Mesothelial cell of epicardium (in vitro differentiated cells): ENCODE results near the gene CAPNS1. TPM values are rescaled to one million over a fixed set of nuclear protein-coding genes. Genes with fewer than 3 reads are reported as not detected.

Experiments
- DNase-seq, 2 experiments: peaks; one replicate each; pipeline ENCODE4 v3.0.0; 2021; ENCODE audit warnings: low spot score in 2 of 2; ENCODE audit not compliant: unreplicated experiment in 2 of 2
- H3K27ac Mint-ChIP-seq: 2 replicates; pipeline ENCODE4 v1.8.0; 2021; ENCODE audit warnings: mixed read lengths
- H3K27me3 Mint-ChIP-seq: 2 replicates; pipeline ENCODE4 v1.8.0; 2021; ENCODE audit warnings: low read depth, mixed read lengths
- H3K36me3 Mint-ChIP-seq: 2 replicates; pipeline ENCODE4 v1.8.0; 2021; ENCODE audit warnings: mixed read lengths
- H3K4me1 Mint-ChIP-seq: 2 replicates; pipeline ENCODE4 v1.8.0; 2021; ENCODE audit warnings: mixed read lengths
- H3K4me3 Mint-ChIP-seq: 2 replicates; pipeline ENCODE4 v1.8.0; 2021; ENCODE audit warnings: mild to moderate bottlenecking, moderate library complexity, mixed read lengths
- H3K9me3 Mint-ChIP-seq: 2 replicates; pipeline ENCODE4 v1.8.0; 2021; ENCODE audit warnings: mixed read lengths
- total RNA-seq: library from RNA; stranded (reverse); gene quantifications from 3 replicates; pipeline ENCODE4 v1.2.1, GENCODE V29; 2021
- TF ChIP-seq, protein P1 (sequence below): fragments of 200-600 bp; sonication (generic); IDR thresholded peaks from one replicate; pipeline ENCODE4 v1.5.0; 2021; ENCODE audit warnings: antibody characterized with exemption; ENCODE audit not compliant: unreplicated experiment

Gene CAPNS1
- total RNA-seq, 1 donor from 2014 or later, result 425 TPM

- Mint-ChIP-seq H3K4me3 (peak within 1 kb of the TSS; percentile 91), H3K36me3 (peaks cover 19% of the 10 kb centered on the region), H3K9me3 (no peaks in the 10 kb centered on the region), H3K27me3 (peaks cover 2% of the 10 kb centered on the region), H3K27ac (peak within 1 kb of the TSS; percentile 96), H3K4me1 (peaks cover 30% of the 10 kb centered on the region)
- peak in 1 of 2 experiments; percentile 51 for DNase-seq
- TF ChIP-seq, protein P1, sequence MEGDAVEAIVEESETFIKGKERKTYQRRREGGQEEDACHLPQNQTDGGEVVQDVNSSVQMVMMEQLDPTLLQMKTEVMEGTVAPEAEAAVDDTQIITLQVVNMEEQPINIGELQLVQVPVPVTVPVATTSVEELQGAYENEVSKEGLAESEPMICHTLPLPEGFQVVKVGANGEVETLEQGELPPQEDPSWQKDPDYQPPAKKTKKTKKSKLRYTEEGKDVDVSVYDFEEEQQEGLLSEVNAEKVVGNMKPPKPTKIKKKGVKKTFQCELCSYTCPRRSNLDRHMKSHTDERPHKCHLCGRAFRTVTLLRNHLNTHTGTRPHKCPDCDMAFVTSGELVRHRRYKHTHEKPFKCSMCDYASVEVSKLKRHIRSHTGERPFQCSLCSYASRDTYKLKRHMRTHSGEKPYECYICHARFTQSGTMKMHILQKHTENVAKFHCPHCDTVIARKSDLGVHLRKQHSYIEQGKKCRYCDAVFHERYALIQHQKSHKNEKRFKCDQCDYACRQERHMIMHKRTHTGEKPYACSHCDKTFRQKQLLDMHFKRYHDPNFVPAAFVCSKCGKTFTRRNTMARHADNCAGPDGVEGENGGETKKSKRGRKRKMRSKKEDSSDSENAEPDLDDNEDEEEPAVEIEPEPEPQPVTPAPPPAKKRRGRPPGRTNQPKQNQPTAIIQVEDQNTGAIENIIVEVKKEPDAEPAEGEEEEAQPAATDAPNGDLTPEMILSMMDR, result no peak
Measured at GRCh38 chr19:36115453-36116343, 24.2 kb upstream of the CAPNS1 start, which contains the start of gene TBCB. Gene TBCB, plus strand, starts transcription at chr19:36115468. Its CDS starts 93 bp downstream, at chr19:36115561.

GRCh38 chr19:36116344-36116637 is 23.6 kb upstream of the CAPNS1 start:
- Mint-ChIP-seq H3K27ac (peak overlapping the region; percentile 82), H3K9me3 (no peaks in the 10 kb centered on the region), H3K36me3 (peaks cover 19% of the 10 kb centered on the region), H3K4me1 (peaks cover 30% of the 10 kb centered on the region), H3K4me3 (peak overlapping the region; percentile 91), H3K27me3 (peaks cover 2% of the 10 kb centered on the region)
- TF ChIP-seq, protein P1, result no peak
- DNase-seq, result no peak

GRCh38 chr19:36120092-36120983 is 19.5 kb upstream of the CAPNS1 start:
- DNase-seq, result no peak
- TF ChIP-seq, protein P1, result no peak
- Mint-ChIP-seq H3K36me3 (peaks cover 19% of the 10 kb centered on the region), H3K27me3 (no peaks in the 10 kb centered on the region), H3K9me3 (no peaks in the 10 kb centered on the region), H3K4me3 (no peak overlapping the region), H3K4me1 (peaks cover 12% of the 10 kb centered on the region), H3K27ac (peak overlapping the region; percentile 22)

- H3K36me3 Mint-ChIP-seq, result peaks cover 25% of the 10 kb centered on the region
- H3K4me3 Mint-ChIP-seq, result no peak overlapping the region
- H3K27me3 Mint-ChIP-seq, result no peaks in the 10 kb centered on the region
- H3K9me3 Mint-ChIP-seq, result no peaks in the 10 kb centered on the region
- TF ChIP-seq, protein P1, result no peak
- DNase-seq, result no peak
- peaks cover 11% of the 10 kb centered on the region for H3K4me1 Mint-ChIP-seq
- no peak overlapping the region for H3K27ac Mint-ChIP-seq
Measured at GRCh38 chr19:36120984-36121358, 18.9 kb upstream of the CAPNS1 start.

DNA sequence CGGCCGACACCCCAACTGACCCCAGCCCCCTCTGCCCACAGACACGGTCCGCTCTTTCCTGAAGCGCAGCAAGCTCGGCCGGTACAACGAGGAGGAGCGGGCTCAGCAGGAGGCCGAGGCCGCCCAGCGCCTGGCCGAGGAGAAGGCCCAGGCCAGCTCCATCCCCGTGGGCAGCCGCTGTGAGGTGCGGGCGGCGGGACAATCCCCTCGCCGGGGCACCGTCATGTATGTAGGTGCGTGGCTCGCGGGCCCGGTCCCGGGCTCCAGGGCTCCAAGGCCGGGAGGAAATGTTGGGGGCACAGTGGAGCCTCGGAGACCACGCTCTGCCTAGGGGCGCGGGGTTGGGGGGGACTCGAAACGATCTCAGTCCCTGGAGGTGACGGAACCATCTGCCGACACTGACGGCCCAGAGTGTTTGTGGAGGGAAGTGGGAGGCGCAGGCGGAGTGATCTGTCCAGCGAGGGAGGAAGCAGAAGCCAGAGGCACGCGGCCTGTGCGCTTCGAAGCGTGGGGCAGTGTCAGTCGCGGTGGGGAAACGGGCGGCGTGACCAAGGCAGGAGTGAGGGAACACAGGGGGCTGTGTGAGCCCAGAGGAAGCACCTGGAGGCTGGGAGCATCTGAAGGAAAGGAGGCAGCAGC is 18.3 kb upstream of the CAPNS1 start:
- no peak overlapping the region for H3K27ac Mint-ChIP-seq
- peaks cover 24% of the 10 kb centered on the region for H3K36me3 Mint-ChIP-seq
- H3K27me3 Mint-ChIP-seq, result no peaks in the 10 kb centered on the region
- no peaks in the 10 kb centered on the region for H3K9me3 Mint-ChIP-seq
- DNase-seq, result no peak
- TF ChIP-seq, protein P1, result no peak
- H3K4me1 Mint-ChIP-seq, result peaks cover 7% of the 10 kb centered on the region
- no peak overlapping the region for H3K4me3 Mint-ChIP-seq
